OCI-LY3 (cell line): Measurements from ENCODE around the gene FGD2.

ENCODE experiments used
- CTCF ChIP-seq: fragments of 200-600, 300-600 bp; sonication (generic); IDR thresholded peaks from 2 replicates; pipeline ENCODE4 v1.5.1; 2014; ENCODE audit warnings: antibody characterized with exemption, low read length, low read depth
- EZH2phosphoT487 ChIP-seq: fragments of 200-600 bp; shearing (Covaris generic); IDR thresholded peaks from 2 replicates; pipeline ENCODE4 v1.6.1; 2018; ENCODE audit warnings: antibody characterized with exemption, mixed run types, low read depth

DNA sequence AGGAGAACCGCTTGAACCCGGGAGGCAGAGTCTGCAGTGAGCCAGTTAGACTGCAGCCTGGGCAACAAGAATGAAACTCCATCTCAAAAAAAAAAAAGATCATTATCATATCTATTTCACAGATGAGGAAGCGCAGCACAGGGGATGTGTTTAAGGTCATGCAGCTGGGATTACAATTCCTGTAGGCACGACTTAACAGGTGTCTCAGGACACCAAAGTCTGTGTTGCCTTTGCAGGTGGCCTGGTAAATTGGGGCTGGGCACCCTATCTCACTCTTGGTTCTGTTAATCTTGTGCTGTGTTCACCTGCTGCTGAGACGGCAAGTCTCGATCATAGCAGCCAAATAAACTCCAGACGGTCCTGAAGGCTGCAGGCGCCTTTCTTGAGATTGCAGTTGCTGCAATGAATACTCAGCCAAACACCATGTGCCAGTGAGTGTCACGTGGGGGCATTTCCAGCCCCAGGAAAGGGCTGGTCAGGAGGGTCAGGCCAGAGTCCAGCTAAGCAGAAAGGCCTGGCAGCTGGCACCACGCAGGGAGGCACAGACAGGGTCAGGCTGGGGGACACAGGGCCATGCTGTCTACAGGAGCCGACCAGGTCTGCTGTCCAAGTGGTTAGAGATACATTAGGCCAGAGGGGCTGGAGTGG, 55.8 kb downstream of the FGD2 start:
- no peak for TF ChIP-seq CTCF
- TF ChIP-seq EZH2phosphoT487, result no peak
